Lower leg skin (tissue), 4 donors: Measurements from ENCODE around the gene ANKRD13C. TPM values are rescaled to one million over a fixed set of nuclear protein-coding genes. Genes with fewer than 3 reads are reported as not detected.

Experiments
- DNase-seq, 2 donors: peaks; one replicate each; pipeline ENCODE4 v3.0.0-alpha.2; 2019; ENCODE audit warnings: low spot score in 2 of 2
- H3K4me3 ChIP-seq: fragments of 200-600 bp; sonication (generic); 2 replicates; pipeline ENCODE4 v1.5.1; 2017; ENCODE audit warnings: mild to moderate bottlenecking, low read depth; ENCODE audit not compliant: poor library complexity, severe bottlenecking
- POLR2A ChIP-seq, 2 donors: fragments of 450-650 bp; IDR thresholded peaks; one replicate each; pipeline ENCODE4 v1.6.1; 2016 to 2017; ENCODE audit warnings: antibody characterized with exemption in 2 of 2, mild to moderate bottlenecking in 1 of 2, moderate library complexity in 1 of 2
- WGBS, 2 donors: methylation state at CpG; one replicate each; pipeline ENCODE4 v1.1.5; 2018; 5-methylcytosine and 5-hydroxymethylcytosine counted together
- intact Hi-C: fragments of 100-400 bp; cut with DNase I; formaldehyde crosslinking; loops from one replicate; pipeline ENCODE4 v1.15.0; 2023; ENCODE audit warnings: low total_unique reads
- total RNA-seq, 4 donors: library from RNA; depleted of rRNA; stranded (reverse); fragments of >200 nt; gene quantifications; one replicate each; pipeline ENCODE4 v1.1.0, GENCODE V29; 2016
- TF ChIP-seq, protein P1 (sequence below), 3 donors: fragments of 450-650 bp; IDR thresholded peaks; one replicate each; pipeline ENCODE4 v1.5.1; 2016; ENCODE audit warnings: antibody characterized with exemption in 3 of 3, mild to moderate bottlenecking in 3 of 3, moderate library complexity in 2 of 3

The ANKRD13C gene
- total RNA-seq, 4 donors from 2014 or later: 30.6 to 35.0 (median 31.5) TPM

- 92 to 94% methylated on average over 4 of the region's 4 CpGs for WGBS, 2 donors
- no peak overlapping the region for H3K4me3 ChIP-seq
- intact Hi-C loops: no loop called here
- TF ChIP-seq, protein P1, sequence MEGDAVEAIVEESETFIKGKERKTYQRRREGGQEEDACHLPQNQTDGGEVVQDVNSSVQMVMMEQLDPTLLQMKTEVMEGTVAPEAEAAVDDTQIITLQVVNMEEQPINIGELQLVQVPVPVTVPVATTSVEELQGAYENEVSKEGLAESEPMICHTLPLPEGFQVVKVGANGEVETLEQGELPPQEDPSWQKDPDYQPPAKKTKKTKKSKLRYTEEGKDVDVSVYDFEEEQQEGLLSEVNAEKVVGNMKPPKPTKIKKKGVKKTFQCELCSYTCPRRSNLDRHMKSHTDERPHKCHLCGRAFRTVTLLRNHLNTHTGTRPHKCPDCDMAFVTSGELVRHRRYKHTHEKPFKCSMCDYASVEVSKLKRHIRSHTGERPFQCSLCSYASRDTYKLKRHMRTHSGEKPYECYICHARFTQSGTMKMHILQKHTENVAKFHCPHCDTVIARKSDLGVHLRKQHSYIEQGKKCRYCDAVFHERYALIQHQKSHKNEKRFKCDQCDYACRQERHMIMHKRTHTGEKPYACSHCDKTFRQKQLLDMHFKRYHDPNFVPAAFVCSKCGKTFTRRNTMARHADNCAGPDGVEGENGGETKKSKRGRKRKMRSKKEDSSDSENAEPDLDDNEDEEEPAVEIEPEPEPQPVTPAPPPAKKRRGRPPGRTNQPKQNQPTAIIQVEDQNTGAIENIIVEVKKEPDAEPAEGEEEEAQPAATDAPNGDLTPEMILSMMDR (IDR thresholded peaks at IDR 0.05): no peak
- TF ChIP-seq POLR2A (IDR thresholded peaks at IDR 0.05): no peak
- no peak for DNase-seq
Measured at GRCh38 chr1:70295749-70296148, 58.8 kb downstream of the ANKRD13C start.

DNA sequence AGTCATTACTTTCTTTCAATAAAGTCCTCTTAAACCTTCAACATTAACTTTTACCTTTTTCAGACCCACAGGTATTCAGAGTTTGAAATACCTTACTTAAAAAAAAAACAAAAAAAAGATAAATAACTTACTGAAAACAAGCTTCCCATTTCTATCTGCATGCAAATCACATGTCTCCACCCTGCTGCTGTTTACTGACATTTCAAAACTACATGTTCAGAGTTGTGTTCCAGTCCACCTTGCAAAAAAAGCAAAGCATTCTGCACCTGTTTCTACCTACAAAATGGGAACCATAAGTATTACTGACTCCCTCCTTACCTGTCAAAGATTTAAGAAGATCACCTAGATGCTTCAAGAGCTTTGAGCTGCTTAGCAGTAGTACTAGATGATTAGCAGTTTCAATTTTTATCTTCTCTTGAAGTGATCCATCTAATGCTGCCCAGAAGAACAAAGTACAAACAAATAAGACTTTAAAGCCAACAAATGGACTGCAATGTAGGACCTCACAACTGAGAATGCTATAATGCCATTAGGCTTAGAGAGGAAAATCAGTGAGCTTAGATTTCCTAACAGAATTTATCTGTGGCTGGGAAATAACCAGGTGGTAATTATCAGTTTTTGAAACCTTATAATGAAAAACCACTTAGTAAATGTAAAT is 61.2 kb downstream of the ANKRD13C start:
- no peak overlapping the region for H3K4me3 ChIP-seq
- intact Hi-C loops: no loop called here
- TF ChIP-seq POLR2A (IDR thresholded peaks at IDR 0.05): no peak
- TF ChIP-seq, protein P1 (IDR thresholded peaks at IDR 0.05): no peak
- DNase-seq: no peak

- no peak overlapping the region for H3K4me3 ChIP-seq
- no peak for DNase-seq
- intact Hi-C loops: no loop called here
- WGBS, 2 donors: 94 to 100% methylated on average over 1 of the region's 1 CpG
- TF ChIP-seq, protein P1 (IDR thresholded peaks at IDR 0.05): no peak
- TF ChIP-seq POLR2A (IDR thresholded peaks at IDR 0.05): no peak
Measured at GRCh38 chr1:70290218-70290617, 64.3 kb downstream of the ANKRD13C start.

DNA sequence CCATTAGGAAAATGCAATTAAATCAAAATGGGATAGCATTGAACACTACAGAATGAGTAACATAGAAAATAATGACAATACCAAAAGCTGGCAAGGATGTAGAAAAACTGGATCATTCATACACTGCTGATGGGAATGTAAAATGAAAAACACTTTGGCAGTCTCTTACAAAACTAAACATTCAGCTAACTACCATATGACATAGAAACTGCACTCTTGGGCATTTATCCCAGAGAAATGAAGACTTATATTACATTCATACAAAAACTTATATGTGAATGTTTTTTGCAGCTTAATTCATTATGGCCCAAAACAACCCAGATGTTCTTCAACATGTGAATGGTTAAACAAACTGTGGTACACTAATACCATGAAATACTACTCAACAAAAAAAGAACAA is 66.4 kb downstream of the ANKRD13C start:
- no peak for DNase-seq
- intact Hi-C loops: no loop called here
- H3K4me3 ChIP-seq: no peak overlapping the region
- TF ChIP-seq, protein P1 (IDR thresholded peaks at IDR 0.05): no peak
- TF ChIP-seq POLR2A (IDR thresholded peaks at IDR 0.05): no peak

GRCh38 chr1:70286453-70286852 is 68.1 kb downstream of the ANKRD13C start:
- intact Hi-C loops: no loop called here
- WGBS, 2 donors: 85 to 94% methylated on average over 5 of the region's 5 CpGs
- TF ChIP-seq, protein P1 (IDR thresholded peaks at IDR 0.05): no peak
- TF ChIP-seq POLR2A (IDR thresholded peaks at IDR 0.05): no peak
- peak in 1 of 2 donors; percentile 54 for DNase-seq
- H3K4me3 ChIP-seq: no peak overlapping the region

GRCh38 chr1:70284366-70284765 is 70.2 kb downstream of the ANKRD13C start:
- no peak overlapping the region for H3K4me3 ChIP-seq
- WGBS, 2 donors: 55 to 69% methylated on average over 2 of the region's 2 CpGs
- no peak for DNase-seq
- no peak for TF ChIP-seq POLR2A (IDR thresholded peaks at IDR 0.05)
- TF ChIP-seq, protein P1 (IDR thresholded peaks at IDR 0.05): no peak
- intact Hi-C loops: no loop called here
